Suprapubic skin (tissue), 4 donors: ENCODE data around the gene BORCS5. TPM values are rescaled to one million over a fixed set of nuclear protein-coding genes. Genes with fewer than 3 reads are reported as not detected.

Experiments used
- DNase-seq, 2 donors: peaks; one replicate each; pipeline ENCODE4 v3.0.0-alpha.2; 2019; ENCODE audit warnings: low spot score in 2 of 2
- H3K27ac ChIP-seq: fragments of 200-600 bp; sonication (generic); one replicate; pipeline ENCODE4 v1.5.1; 2019
- H3K27me3 ChIP-seq: fragments of 200-600 bp; sonication (generic); one replicate; pipeline ENCODE4 v1.5.1; 2019
- H3K36me3 ChIP-seq: fragments of 200-600 bp; sonication (generic); one replicate; pipeline ENCODE4 v1.5.1; 2019
- H3K4me1 ChIP-seq: fragments of 200-600 bp; sonication (generic); one replicate; pipeline ENCODE4 v1.5.1; 2019
- H3K4me3 ChIP-seq: fragments of 200-600 bp; sonication (generic); one replicate; pipeline ENCODE4 v1.5.1; 2019; ENCODE audit warnings: mild to moderate bottlenecking
- H3K9me3 ChIP-seq: fragments of 200-600 bp; sonication (generic); one replicate; pipeline ENCODE4 v1.5.1; 2019
- CTCF ChIP-seq, 2 donors: fragments of 200-600 bp in 1 of 2; fragments of 450-650 bp in 1 of 2; sonication (generic) in 1 of 2; IDR thresholded peaks; one replicate each; pipeline ENCODE4 v1.5.1; 2016 to 2019; ENCODE audit warnings: antibody characterized with exemption in 2 of 2, mild to moderate bottlenecking in 1 of 2, moderate library complexity in 1 of 2
- EP300 ChIP-seq: sonication (generic); formaldehyde crosslinking; IDR thresholded peaks from one replicate; pipeline ENCODE4 v1.6.1; 2017; ENCODE audit warnings: antibody characterized with exemption
- POLR2A ChIP-seq, 2 donors: fragments of 450-650 bp; IDR thresholded peaks; one replicate each; pipeline ENCODE4 v1.6.1; 2017; ENCODE audit warnings: antibody characterized with exemption in 2 of 2, mild to moderate bottlenecking in 2 of 2, moderate library complexity in 2 of 2
- POLR2AphosphoS5 ChIP-seq, 3 donors: sonication (generic); formaldehyde crosslinking; IDR thresholded peaks; one replicate each; pipeline ENCODE4 v1.6.1; 2017; ENCODE audit warnings: antibody characterized with exemption in 3 of 3
- WGBS: methylation state at CpG from one replicate; pipeline ENCODE4 v1.1.5; 2018; 5-methylcytosine and 5-hydroxymethylcytosine counted together
- total RNA-seq, 4 donors: library from RNA; depleted of rRNA; stranded (reverse); fragments of >200 nt; gene quantifications; one replicate each; pipeline ENCODE4 v1.1.0, GENCODE V29; 2016

The BORCS5 gene
- total RNA-seq, 4 donors from 2014 or later: 11.3 to 51.6 (median 21.0) TPM

GRCh38 chr12:12333407-12334366 lies 23.2 kb upstream of the BORCS5 start:
- no peak for DNase-seq
- Histone ChIP-seq H3K4me1 (peaks cover 18% of the 10 kb centered on the region), H3K4me3 (no peak overlapping the region), H3K36me3 (peaks cover 8% of the 10 kb centered on the region), H3K9me3 (no peaks in the 10 kb centered on the region), H3K27ac (no peak overlapping the region), H3K27me3 (no peaks in the 10 kb centered on the region)
- no peak for TF ChIP-seq CTCF (IDR thresholded peaks at IDR 0.05)
- no peak for TF ChIP-seq EP300
- no peak for TF ChIP-seq POLR2A (IDR thresholded peaks at IDR 0.05)
- WGBS: 82% methylated on average over 12 of the region's 12 CpGs

- WGBS: 34% methylated on average over 10 of the region's 10 CpGs
- Histone ChIP-seq H3K36me3 (peaks cover 10% of the 10 kb centered on the region), H3K27me3 (no peaks in the 10 kb centered on the region), H3K4me3 (no peak overlapping the region), H3K9me3 (no peaks in the 10 kb centered on the region), H3K4me1 (peaks cover 18% of the 10 kb centered on the region), H3K27ac (no peak overlapping the region)
- peak; percentile 13 to 70 for DNase-seq
- no peak for TF ChIP-seq POLR2AphosphoS5 (IDR thresholded peaks at IDR 0.05)
- TF ChIP-seq EP300: no peak
- TF ChIP-seq CTCF (IDR thresholded peaks at IDR 0.05): peak; percentile 51 to 78
- no peak for TF ChIP-seq POLR2A (IDR thresholded peaks at IDR 0.05)
These were observed 22.4 kb upstream of the BORCS5 start for GRCh38 chr12:12334367-12335040.

GRCh38 chr12:12336049-12336411 lies 20.8 kb upstream of the BORCS5 start:
- WGBS: 83% methylated on average over 5 of the region's 5 CpGs
- DNase-seq: peak in 1 of 2 donors; percentile 1
- Histone ChIP-seq H3K27me3 (no peaks in the 10 kb centered on the region), H3K4me1 (peaks cover 18% of the 10 kb centered on the region), H3K36me3 (peaks cover 9% of the 10 kb centered on the region), H3K27ac (no peak overlapping the region), H3K9me3 (no peaks in the 10 kb centered on the region), H3K4me3 (no peak overlapping the region)
- TF ChIP-seq POLR2A (IDR thresholded peaks at IDR 0.05) (no peak), CTCF (IDR thresholded peaks at IDR 0.05) (no peak), EP300 (no peak), POLR2AphosphoS5 (IDR thresholded peaks at IDR 0.05) (no peak)

GRCh38 chr12:12336511-12336910 lies 20.4 kb upstream of the BORCS5 start:
- peak in 1 of 2 donors; percentile 6 for DNase-seq
- 96% methylated on average over 1 of the region's 1 CpG for WGBS
- no peak for TF ChIP-seq POLR2AphosphoS5 (IDR thresholded peaks at IDR 0.05)
- TF ChIP-seq CTCF (IDR thresholded peaks at IDR 0.05): no peak
- TF ChIP-seq POLR2A (IDR thresholded peaks at IDR 0.05): no peak
- TF ChIP-seq EP300: no peak

More at GRCh38 chr12:12336511-12336910, 20.4 kb upstream of the BORCS5 start:
- Histone ChIP-seq H3K36me3 (peaks cover 12% of the 10 kb centered on the region), H3K27ac (no peak overlapping the region), H3K4me1 (peaks cover 15% of the 10 kb centered on the region), H3K4me3 (no peak overlapping the region), H3K9me3 (no peaks in the 10 kb centered on the region), H3K27me3 (no peaks in the 10 kb centered on the region)
